Measurements from ENCODE around the gene LSM14A. TPM values are rescaled to one million over a fixed set of nuclear protein-coding genes. Genes with fewer than 3 reads are reported as not detected.
A peak's percentile ranks its signal among the peaks of the same experiment; 100 is the strongest.

LSM14A gene
- polyA plus RNA-seq (2011; rRNA removed) (97.0 and 99.2 TPM in 2 replicates), polyA minus RNA-seq (2011; rRNA and poly(A)+ RNA removed) (136 and 158 TPM in 2 replicates)

- CTCF ChIA-PET: interaction anchor here (0.5 to 1.4 kb wide), 2 partner anchors 27 to 242 kb away, joined by 3 read pairs; no protein-coding TSS in a partner anchor
Measured at GRCh38 chr19:34171877-34172660, at the start of gene LSM14A. LSM14A (plus strand) TSS chr19:34172504; CDS start chr19:34172643, 139 bp downstream.

GRCh38 chr19:34124828-34125227, 47.5 kb upstream of the LSM14A start:
- TF ChIP-seq CTCF (IDR thresholded peaks at IDR 0.05; ENCODE audit: low read depth, low read length): no peak
- ChIA-PET POLR2A (no interaction called here), CTCF (interaction anchor here (0.7 to 1.3 kb wide), 6 partner anchors 21 to 347 kb away, joined by 3 to 7 read pairs (median 4); no protein-coding TSS in a partner anchor)
- H3K27ac ChIP-seq (ENCODE audit: low read depth, low read length): no peak overlapping the region
- DNase-seq (ENCODE audit: low read depth, low spot score): no peak
- H3K27me3 ChIP-seq (ENCODE audit: control insufficient read depth, insufficient read depth, low read length): peaks cover 9% of the 10 kb centered on the region
- no peak overlapping the region for H3K4me3 ChIP-seq (ENCODE audit: low read depth, low read length)
- H3K9me3 ChIP-seq (ENCODE audit: control insufficient read depth, insufficient read depth, low read length): no peaks in the 10 kb centered on the region

More at GRCh38 chr19:34171877-34172660, at the start of gene LSM14A:
- peak; percentile 78 for DNase-seq (ENCODE audit: low read depth, low spot score)
- peak within 1 kb of the TSS; percentile 98 for H3K27ac ChIP-seq (ENCODE audit: low read depth, low read length)
- no peak for TF ChIP-seq CTCF (IDR thresholded peaks at IDR 0.05; ENCODE audit: low read depth, low read length)
- H3K9me3 ChIP-seq (ENCODE audit: control insufficient read depth, insufficient read depth, low read length): no peaks in the 10 kb centered on the region; the same call in 1 of the 2 replicates
- POLR2A ChIA-PET: interaction anchor here (0.6 to 1.5 kb wide), 6 partner anchors 12 to 103 kb away, joined by 3 to 5 read pairs (median 3); no protein-coding TSS in a partner anchor
- H3K27me3 ChIP-seq (ENCODE audit: control insufficient read depth, insufficient read depth, low read length): no peaks in the 10 kb centered on the region
- peak within 1 kb of the TSS; percentile 72 for H3K4me3 ChIP-seq (ENCODE audit: low read depth, low read length)

GRCh38 chr19:34126966-34127365, 45.3 kb upstream of the LSM14A start:
- Histone ChIP-seq H3K4me3 (ENCODE audit: low read depth, low read length) (no peak overlapping the region), H3K27me3 (ENCODE audit: control insufficient read depth, insufficient read depth, low read length) (peaks cover 9% of the 10 kb centered on the region), H3K9me3 (ENCODE audit: control insufficient read depth, insufficient read depth, low read length) (no peaks in the 10 kb centered on the region), H3K27ac (ENCODE audit: low read depth, low read length) (no peak overlapping the region)
- POLR2A ChIA-PET: interaction anchor here (0.7 kb wide), 1 partner anchor 12 kb away, joined by 3 read pairs; no protein-coding TSS in a partner anchor
- no peak for DNase-seq (ENCODE audit: low read depth, low spot score)
- TF ChIP-seq CTCF (IDR thresholded peaks at IDR 0.05; ENCODE audit: low read depth, low read length): no peak
- CTCF ChIA-PET: interaction anchor here (0.5 to 0.8 kb wide), 5 partner anchors 13 to 86 kb away, joined by 3 to 5 read pairs (median 3); no protein-coding TSS in a partner anchor

- DNase-seq (ENCODE audit: low read depth, low spot score): no peak
- H3K27ac ChIP-seq (ENCODE audit: low read depth, low read length): no peak overlapping the region
- H3K9me3 ChIP-seq (ENCODE audit: control insufficient read depth, insufficient read depth, low read length): no peaks in the 10 kb centered on the region
- no peak for TF ChIP-seq CTCF (IDR thresholded peaks at IDR 0.05; ENCODE audit: low read depth, low read length)
- H3K4me3 ChIP-seq (ENCODE audit: low read depth, low read length): no peak overlapping the region
- CTCF ChIA-PET: interaction anchor here (0.5 to 2.2 kb wide), 5 partner anchors 14 to 571 kb away, joined by 3 to 9 read pairs (median 4); no protein-coding TSS in a partner anchor
- POLR2A ChIA-PET: interaction anchor here (0.7 kb wide), 1 partner anchor 11 kb away, joined by 3 read pairs; no protein-coding TSS in a partner anchor
- peaks cover 6% of the 10 kb centered on the region for H3K27me3 ChIP-seq (ENCODE audit: control insufficient read depth, insufficient read depth, low read length)
Measured at GRCh38 chr19:34127684-34128189, 44.6 kb upstream of the LSM14A start.

Data from AG04450 (cell line).